ENCODE results near the gene FLRT3.

FLRT3 gene

GRCh38 chr20:14375416-14375985 lies 38.1 kb upstream of the FLRT3 start:
- DNase-seq (ENCODE audit: low spot score): no peak
- TF ChIP-seq, protein P1, sequence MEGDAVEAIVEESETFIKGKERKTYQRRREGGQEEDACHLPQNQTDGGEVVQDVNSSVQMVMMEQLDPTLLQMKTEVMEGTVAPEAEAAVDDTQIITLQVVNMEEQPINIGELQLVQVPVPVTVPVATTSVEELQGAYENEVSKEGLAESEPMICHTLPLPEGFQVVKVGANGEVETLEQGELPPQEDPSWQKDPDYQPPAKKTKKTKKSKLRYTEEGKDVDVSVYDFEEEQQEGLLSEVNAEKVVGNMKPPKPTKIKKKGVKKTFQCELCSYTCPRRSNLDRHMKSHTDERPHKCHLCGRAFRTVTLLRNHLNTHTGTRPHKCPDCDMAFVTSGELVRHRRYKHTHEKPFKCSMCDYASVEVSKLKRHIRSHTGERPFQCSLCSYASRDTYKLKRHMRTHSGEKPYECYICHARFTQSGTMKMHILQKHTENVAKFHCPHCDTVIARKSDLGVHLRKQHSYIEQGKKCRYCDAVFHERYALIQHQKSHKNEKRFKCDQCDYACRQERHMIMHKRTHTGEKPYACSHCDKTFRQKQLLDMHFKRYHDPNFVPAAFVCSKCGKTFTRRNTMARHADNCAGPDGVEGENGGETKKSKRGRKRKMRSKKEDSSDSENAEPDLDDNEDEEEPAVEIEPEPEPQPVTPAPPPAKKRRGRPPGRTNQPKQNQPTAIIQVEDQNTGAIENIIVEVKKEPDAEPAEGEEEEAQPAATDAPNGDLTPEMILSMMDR (IDR thresholded peaks at IDR 0.05; ENCODE audit: extremely low read depth, missing control alignments): no peak

DNA sequence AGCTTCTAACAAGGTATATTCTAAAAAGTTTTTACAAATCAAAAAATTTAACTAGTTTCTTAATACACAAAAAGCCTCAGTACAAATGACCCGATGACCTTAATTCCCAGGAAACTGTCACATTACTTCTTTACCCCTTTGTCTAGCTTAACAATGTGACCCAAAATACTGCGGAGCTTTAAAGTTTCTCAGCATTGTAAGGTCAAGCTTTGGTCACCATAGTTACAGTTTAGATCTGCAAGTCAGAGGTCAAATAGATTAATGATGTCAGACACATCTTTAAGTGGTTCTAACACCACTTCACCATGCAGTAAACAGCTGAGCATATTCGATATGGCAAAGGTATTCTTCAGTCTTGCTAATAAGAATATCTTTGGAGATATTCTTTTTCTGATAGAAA lies 36.8 kb upstream of the FLRT3 start:
- TF ChIP-seq, protein P1 (IDR thresholded peaks at IDR 0.05; ENCODE audit: extremely low read depth, missing control alignments): no peak
- no peak for DNase-seq (ENCODE audit: low spot score)

DNA sequence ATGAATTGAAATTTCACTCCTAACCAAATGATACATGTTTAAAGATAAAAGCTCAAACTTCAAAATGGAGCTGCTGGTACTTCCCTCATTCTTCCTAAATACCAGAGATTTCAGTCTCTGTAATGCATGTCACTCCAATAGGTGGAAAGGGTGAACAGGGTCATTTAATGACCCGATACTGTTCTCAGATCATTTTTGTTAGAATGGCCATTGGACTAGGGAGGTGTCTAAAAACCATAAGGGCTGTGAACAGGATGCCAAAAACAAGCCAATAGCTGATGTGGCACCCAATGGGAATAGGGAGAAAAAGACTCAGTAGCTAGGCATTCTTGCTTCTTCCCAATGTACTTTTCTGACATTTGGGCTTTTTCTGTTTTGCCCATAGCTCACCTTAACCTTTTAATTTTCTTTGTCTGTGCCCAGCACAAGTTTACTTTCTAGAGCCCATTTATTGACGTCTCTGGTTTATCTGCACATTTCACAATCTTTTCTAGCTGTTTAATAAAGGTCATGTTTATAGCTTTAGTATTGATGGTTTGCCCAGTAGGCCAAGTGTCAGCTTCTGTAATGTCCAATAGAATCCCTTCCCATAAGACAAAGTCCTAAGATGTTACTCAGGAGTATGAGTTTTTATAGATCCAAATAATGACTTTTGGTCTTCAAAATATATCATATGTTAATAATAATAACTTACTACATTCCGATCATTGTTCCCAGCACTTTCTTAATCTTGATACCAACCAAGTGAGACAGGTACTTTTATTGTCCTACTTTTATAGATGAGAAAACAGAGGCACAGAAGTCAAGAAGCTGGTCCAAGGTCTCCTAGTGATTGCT lies 24.3 kb upstream of the FLRT3 start:
- no peak for DNase-seq (ENCODE audit: low spot score)
- TF ChIP-seq, protein P1 (IDR thresholded peaks at IDR 0.05; ENCODE audit: extremely low read depth, missing control alignments): no peak

GRCh38 chr20:14360416-14360815 lies 23.0 kb upstream of the FLRT3 start:
- no peak for DNase-seq (ENCODE audit: low spot score)
- TF ChIP-seq, protein P1 (IDR thresholded peaks at IDR 0.05; ENCODE audit: extremely low read depth, missing control alignments): no peak

DNA sequence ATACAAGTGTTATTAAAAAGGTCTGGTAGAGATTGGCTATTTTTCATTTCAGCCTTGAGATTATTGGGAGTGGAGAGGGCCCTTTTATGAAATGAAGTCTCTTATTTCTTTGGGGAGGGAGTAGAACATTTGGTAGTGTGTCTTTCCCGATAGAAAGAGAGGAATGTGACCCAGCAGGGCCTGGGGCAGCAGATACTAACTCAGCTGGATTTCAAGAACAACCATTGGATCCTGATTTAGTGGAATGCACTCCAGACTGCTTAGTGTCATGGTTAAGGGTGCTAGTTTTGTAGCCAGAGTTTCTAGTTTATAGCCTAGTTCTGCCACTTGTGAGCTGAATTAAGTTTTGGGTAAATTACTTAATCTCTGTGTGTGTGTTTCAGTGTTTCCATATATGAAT lies 18.4 kb upstream of the FLRT3 start:
- TF ChIP-seq, protein P1 (IDR thresholded peaks at IDR 0.05; ENCODE audit: extremely low read depth, missing control alignments): no peak
- no peak for DNase-seq (ENCODE audit: low spot score)

DNA sequence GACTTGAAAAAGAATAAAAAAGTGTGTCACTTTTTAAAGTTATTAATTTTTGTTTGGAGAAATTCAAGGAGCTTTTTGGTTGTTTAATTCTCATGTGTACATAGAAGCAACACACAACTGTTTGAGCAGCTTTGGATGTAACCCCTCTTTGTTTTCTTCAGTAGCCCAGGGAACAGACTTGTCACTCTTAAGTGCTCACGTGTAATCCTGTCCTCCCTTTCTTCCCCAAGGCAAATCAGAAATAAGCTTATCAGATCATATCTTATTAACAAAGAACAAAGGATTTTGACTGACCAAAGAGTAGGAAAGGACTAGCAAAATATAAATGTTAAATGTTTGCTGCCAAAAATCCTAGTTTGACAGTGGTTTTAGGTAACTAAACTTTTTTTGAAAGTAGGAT lies 7.3 kb upstream of the FLRT3 start:
- no peak for DNase-seq (ENCODE audit: low spot score)
- TF ChIP-seq, protein P1 (IDR thresholded peaks at IDR 0.05; ENCODE audit: extremely low read depth, missing control alignments): no peak

GRCh38 chr20:14343491-14344065 lies 6.2 kb upstream of the FLRT3 start:
- TF ChIP-seq, protein P1 (IDR thresholded peaks at IDR 0.05; ENCODE audit: extremely low read depth, missing control alignments): no peak
- DNase-seq (ENCODE audit: low spot score): no peak

Data from GM20000 (cell line).